Thyroid gland (tissue), 4 donors: Measurements from ENCODE around the gene LEPR.

Experiments used
- POLR2A ChIP-seq, 2 donors: fragments of 450-650 bp; IDR thresholded peaks; one replicate each; pipeline ENCODE4 v1.6.1; 2017; ENCODE audit warnings: antibody characterized with exemption in 2 of 2, mild to moderate bottlenecking in 2 of 2, moderate library complexity in 1 of 2
- TF ChIP-seq, protein P1 (sequence below), 6 experiments: fragments of 200-600 bp in 3 of 6; fragments of 450-650 bp in 3 of 6; sonication (generic) in 3 of 6; IDR thresholded peaks; one replicate each; pipeline ENCODE4 v1.5.1; 2016 to 2019; ENCODE audit warnings: antibody characterized with exemption in 6 of 6, mild to moderate bottlenecking in 2 of 6, inconsistent platforms in 1 of 6, moderate library complexity in 1 of 6

DNA sequence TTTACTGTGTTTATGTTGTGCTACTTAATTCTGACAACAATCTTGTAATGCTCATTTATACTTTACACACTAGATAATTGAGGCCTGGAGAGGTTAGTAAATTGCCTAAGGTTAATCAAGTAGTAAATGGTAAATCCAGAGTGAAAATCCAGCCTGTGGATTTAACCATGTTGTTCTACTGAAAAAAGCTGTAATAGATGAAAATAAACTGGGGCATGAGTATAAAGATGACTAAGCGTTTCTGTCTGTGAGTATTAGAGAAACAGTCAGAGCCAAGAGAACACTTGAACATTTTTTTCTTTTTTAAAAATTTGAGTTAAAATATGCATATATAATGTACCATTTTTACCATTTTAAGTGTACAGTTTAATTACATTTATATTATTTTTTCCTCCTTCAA, 47.9 kb upstream of the LEPR start:
- TF ChIP-seq, protein P1, sequence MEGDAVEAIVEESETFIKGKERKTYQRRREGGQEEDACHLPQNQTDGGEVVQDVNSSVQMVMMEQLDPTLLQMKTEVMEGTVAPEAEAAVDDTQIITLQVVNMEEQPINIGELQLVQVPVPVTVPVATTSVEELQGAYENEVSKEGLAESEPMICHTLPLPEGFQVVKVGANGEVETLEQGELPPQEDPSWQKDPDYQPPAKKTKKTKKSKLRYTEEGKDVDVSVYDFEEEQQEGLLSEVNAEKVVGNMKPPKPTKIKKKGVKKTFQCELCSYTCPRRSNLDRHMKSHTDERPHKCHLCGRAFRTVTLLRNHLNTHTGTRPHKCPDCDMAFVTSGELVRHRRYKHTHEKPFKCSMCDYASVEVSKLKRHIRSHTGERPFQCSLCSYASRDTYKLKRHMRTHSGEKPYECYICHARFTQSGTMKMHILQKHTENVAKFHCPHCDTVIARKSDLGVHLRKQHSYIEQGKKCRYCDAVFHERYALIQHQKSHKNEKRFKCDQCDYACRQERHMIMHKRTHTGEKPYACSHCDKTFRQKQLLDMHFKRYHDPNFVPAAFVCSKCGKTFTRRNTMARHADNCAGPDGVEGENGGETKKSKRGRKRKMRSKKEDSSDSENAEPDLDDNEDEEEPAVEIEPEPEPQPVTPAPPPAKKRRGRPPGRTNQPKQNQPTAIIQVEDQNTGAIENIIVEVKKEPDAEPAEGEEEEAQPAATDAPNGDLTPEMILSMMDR (IDR thresholded peaks at IDR 0.05): no peak
- no peak for TF ChIP-seq POLR2A (IDR thresholded peaks at IDR 0.05)
